Astrocyte of the cerebellum (primary cell): ENCODE data around the gene SPECC1.

Source experiments
- DNase-seq: peaks from one replicate; pipeline ENCODE4 v3.0.0-alpha.2; 2011; ENCODE audit warnings: low read depth
- H3K4me3 ChIP-seq: 2 replicates; pipeline ENCODE4 v1.5.1; 2011; ENCODE audit warnings: mild to moderate bottlenecking, low read depth, low read length, moderate library complexity
- CTCF ChIP-seq: IDR thresholded peaks from 2 replicates; pipeline ENCODE4 v1.5.1; 2012; ENCODE audit warnings: low read length, low read depth, moderate library complexity, mild to moderate bottlenecking; ENCODE audit errors: missing control alignments
- in situ Hi-C: cut with HindIII; loops from 2 replicates; pipeline ENCODE4 v1.10.0; 2017; ENCODE audit warnings: low sequenced_read_pairs

SPECC1 gene

GRCh38 chr17:20092261-20092867 is 83.2 kb downstream of the SPECC1 start:
- no peak for DNase-seq
- in situ Hi-C loops: no loop called here

GRCh38 chr17:20092973-20093626 is 83.9 kb downstream of the SPECC1 start:
- DNase-seq: no peak
- no peak overlapping the region for H3K4me3 ChIP-seq
- in situ Hi-C loops: no loop called here
- TF ChIP-seq CTCF: no peak

More at GRCh38 chr17:20092261-20092867, 83.2 kb downstream of the SPECC1 start:
- no peak for TF ChIP-seq CTCF
- no peak overlapping the region for H3K4me3 ChIP-seq

- TF ChIP-seq CTCF: no peak
- in situ Hi-C loops: no loop called here
- H3K4me3 ChIP-seq: no peak overlapping the region
- no peak for DNase-seq
Measured at GRCh38 chr17:20094777-20095176, 85.6 kb downstream of the SPECC1 start.

GRCh38 chr17:20095336-20096080 is 86.3 kb downstream of the SPECC1 start:
- no peak for DNase-seq
- peak overlapping the region; percentile 8 for H3K4me3 ChIP-seq
- in situ Hi-C loops: no loop called here
- peak; percentile 35 for TF ChIP-seq CTCF

GRCh38 chr17:20096430-20096829 is 87.3 kb downstream of the SPECC1 start:
- TF ChIP-seq CTCF: no peak
- H3K4me3 ChIP-seq: no peak overlapping the region
- in situ Hi-C loops: no loop called here
- no peak for DNase-seq

- no peak overlapping the region for H3K4me3 ChIP-seq
- in situ Hi-C loops: no loop called here
- no peak for DNase-seq
- no peak for TF ChIP-seq CTCF
Measured at GRCh38 chr17:20097330-20097729, 88.2 kb downstream of the SPECC1 start.
